ENCODE measurements around the gene PTPRA. TPM values are rescaled to one million over a fixed set of nuclear protein-coding genes. Genes with fewer than 3 reads are reported as not detected.
A peak's percentile ranks its signal among the peaks of the same experiment; 100 is the strongest.

PTPRA gene
- total and polyA plus RNA-seq, 10 of the 15 experiments (the other 5 are each of a cell fraction or from before 2014, with no cell fraction given): 3.9 to 62.1 (median 34.6) TPM

GRCh38 chr20:3045816-3046676 is 172.8 kb downstream of the PTPRA start, which contains the start of gene MRPS26 (continued):
- TF ChIP-seq SIX5 (IDR thresholded peaks at IDR 0.05; ENCODE audit: low read depth, low read length, severe bottlenecking): peak; percentile 80
- no peak for TF ChIP-seq MEF2A (IDR thresholded peaks at IDR 0.05; ENCODE audit: insufficient read depth, low read depth, low read length)
- TF ChIP-seq ESRRA (IDR thresholded peaks at IDR 0.05; ENCODE audit: low read length): 0 out of 2 replicates have a peak, but pooled peaks have one; percentile 9
- peak; percentile 62; the same call in 1 of the 2 replicates for TF ChIP-seq ZSCAN29 (IDR thresholded peaks at IDR 0.05)
- no peak for TF ChIP-seq NBN (IDR thresholded peaks at IDR 0.05)
- peak; percentile 81 for TF ChIP-seq POLR2A (IDR thresholded peaks at IDR 0.05; ENCODE audit: low read depth, low read length)
- peak; percentile 68; the same call in 1 of the 2 replicates for TF ChIP-seq CREB1 (IDR thresholded peaks at IDR 0.05; ENCODE audit: low read depth)
- no peak for TF ChIP-seq TBL1XR1 (IDR thresholded peaks at IDR 0.05; ENCODE audit: low read depth, low read length)
- peak; percentile 94 for TF ChIP-seq NKRF (conservative IDR thresholded peaks at IDR 0.05)
- TF ChIP-seq SIN3A (IDR thresholded peaks at IDR 0.05; ENCODE audit: low read depth, low read length): no peak; the same call in 1 of the 2 replicates
- TF ChIP-seq, protein P1, sequence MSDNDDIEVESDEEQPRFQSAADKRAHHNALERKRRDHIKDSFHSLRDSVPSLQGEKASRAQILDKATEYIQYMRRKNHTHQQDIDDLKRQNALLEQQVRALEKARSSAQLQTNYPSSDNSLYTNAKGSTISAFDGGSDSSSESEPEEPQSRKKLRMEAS (IDR thresholded peaks at IDR 0.05; ENCODE audit: low read depth, low read length): no peak
- no peak for TF ChIP-seq FOXM1 (IDR thresholded peaks at IDR 0.05; ENCODE audit: low read depth, low read length)
- TF ChIP-seq LARP7 (IDR thresholded peaks at IDR 0.05): peak; percentile 99
- no peak for TF ChIP-seq CBFB (IDR thresholded peaks at IDR 0.05; ENCODE audit: low read depth)
- peak; percentile 94 for TF ChIP-seq IKZF1 (conservative IDR thresholded peaks at IDR 0.05)
- TF ChIP-seq, protein P2, sequence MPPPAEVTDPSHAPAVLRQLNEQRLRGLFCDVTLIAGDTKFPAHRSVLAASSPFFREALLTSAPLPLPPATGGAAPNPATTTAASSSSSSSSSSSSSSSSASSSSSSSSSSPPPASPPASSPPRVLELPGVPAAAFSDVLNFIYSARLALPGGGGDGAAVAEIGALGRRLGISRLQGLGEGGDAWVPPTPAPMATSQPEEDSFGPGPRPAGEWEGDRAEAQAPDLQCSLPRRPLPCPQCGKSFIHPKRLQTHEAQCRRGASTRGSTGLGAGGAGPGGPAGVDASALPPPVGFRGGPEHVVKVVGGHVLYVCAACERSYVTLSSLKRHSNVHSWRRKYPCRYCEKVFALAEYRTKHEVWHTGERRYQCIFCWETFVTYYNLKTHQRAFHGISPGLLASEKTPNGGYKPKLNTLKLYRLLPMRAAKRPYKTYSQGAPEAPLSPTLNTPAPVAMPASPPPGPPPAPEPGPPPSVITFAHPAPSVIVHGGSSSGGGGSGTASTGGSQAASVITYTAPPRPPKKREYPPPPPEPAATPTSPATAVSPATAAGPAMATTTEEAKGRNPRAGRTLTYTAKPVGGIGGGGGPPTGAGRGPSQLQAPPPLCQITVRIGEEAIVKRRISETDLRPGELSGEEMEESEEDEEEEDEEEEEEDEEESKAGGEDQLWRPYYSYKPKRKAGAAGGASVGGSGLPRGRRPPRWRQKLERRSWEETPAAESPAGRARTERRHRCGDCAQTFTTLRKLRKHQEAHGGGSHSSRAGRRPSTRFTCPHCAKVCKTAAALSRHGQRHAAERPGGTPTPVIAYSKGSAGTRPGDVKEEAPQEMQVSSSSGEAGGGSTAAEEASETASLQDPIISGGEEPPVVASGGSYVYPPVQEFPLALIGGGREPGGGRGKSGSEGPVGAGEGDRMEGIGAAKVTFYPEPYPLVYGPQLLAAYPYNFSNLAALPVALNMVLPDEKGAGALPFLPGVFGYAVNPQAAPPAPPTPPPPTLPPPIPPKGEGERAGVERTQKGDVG (CRISPR knock-in tag; IDR thresholded peaks at IDR 0.05): no peak
- TF ChIP-seq, protein P3, sequence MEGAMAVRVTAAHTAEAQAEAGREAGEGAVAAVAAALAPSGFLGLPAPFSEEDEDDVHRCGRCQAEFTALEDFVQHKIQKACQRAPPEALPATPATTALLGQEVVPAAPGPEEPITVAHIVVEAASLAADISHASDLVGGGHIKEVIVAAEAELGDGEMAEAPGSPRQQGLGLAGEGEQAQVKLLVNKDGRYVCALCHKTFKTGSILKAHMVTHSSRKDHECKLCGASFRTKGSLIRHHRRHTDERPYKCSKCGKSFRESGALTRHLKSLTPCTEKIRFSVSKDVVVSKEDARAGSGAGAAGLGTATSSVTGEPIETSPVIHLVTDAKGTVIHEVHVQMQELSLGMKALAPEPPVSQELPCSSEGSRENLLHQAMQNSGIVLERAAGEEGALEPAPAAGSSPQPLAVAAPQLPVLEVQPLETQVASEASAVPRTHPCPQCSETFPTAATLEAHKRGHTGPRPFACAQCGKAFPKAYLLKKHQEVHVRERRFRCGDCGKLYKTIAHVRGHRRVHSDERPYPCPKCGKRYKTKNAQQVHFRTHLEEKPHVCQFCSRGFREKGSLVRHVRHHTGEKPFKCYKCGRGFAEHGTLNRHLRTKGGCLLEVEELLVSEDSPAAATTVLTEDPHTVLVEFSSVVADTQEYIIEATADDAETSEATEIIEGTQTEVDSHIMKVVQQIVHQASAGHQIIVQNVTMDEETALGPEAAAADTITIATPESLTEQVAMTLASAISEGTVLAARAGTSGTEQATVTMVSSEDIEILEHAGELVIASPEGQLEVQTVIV (IDR thresholded peaks at IDR 0.05; ENCODE audit: borderline replicate concordance, partially characterized antibody): peak; percentile 51
- no peak for TF ChIP-seq FOXK2 (IDR thresholded peaks at IDR 0.05)
- TF ChIP-seq YBX1 (IDR thresholded peaks at IDR 0.05): no peak
- peak; percentile 62; the same call in 1 of the 2 replicates for TF ChIP-seq ELK1 (IDR thresholded peaks at IDR 0.05; ENCODE audit: low read depth, low read length)
- peak; percentile 43; the same call in 1 of the 2 replicates for TF ChIP-seq CHD2 (IDR thresholded peaks at IDR 0.05; ENCODE audit: borderline replicate concordance, low read depth, low read length)
- peak; percentile 92 for TF ChIP-seq NR2C1 (IDR thresholded peaks at IDR 0.05)
- no peak for TF ChIP-seq ATF7 (IDR thresholded peaks at IDR 0.05; ENCODE audit: low read depth)
